ENCODE data around the gene DGKB.
A peak's percentile ranks its signal among the peaks of the same experiment; 100 is the strongest.
"Not testable (repeated sequence)": the region's sequence is repeated elsewhere in the genome, so short reads cannot be mapped to it uniquely, and the experiment has no call there.

The DGKB gene

DNA sequence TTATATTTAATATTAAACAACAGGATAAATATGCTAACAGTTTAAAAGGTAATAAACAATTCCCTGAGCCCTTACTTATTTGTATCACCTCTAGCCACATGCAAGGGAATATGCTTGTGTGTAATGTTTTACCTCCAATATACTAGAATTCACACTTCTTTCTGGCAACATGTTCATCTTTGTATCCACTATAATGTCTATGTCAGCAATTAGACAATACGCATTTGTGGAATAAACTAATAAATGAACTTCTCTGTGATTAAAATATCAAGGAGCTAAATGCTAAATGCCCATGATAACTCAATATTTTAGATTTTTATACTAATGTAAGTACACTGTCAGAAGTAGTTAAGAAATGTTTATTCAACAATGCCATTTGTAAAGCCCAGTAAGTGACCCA lies 350.5 kb downstream of the DGKB start:
- FAIRE-seq, result no peak

DNA sequence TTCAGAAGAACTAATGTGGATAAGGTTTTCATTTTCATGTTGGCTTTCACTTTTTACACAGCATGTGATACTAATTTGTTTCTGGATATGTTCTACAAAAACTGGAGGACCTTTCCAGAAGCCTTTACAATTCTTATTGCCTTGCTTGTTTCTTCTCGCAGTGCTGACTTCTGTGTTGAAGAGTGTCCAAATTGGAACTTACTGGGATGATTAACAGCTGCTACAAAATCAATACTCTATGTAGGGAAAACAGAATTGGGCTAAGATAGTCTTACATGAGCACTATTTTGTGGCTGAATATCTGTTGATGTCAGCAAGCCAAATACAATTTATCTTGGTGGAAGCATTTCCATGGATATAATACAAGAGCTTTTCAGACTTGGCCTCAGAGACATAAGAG lies 351.2 kb downstream of the DGKB start:
- FAIRE-seq, result no peak

DNA sequence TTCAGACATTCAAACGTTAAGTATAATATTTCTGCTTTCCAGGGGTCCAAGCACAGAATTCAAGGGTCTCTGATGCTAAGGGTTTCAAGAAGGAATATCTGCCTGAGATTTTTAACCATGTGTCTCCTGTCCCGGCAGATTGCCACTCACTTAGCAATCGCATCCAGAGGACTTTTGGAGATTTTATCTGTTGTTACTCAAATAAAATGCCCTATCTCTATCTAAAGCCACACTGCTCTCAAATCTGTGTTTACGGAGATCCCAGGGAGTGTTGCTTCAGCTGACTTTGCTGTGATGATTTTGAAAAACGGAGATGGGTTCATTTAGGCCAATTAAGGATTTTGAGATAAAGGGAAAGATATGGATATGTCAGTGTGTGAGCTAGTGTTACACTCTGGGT lies 359.9 kb downstream of the DGKB start:
- FAIRE-seq, result no peak

DNA sequence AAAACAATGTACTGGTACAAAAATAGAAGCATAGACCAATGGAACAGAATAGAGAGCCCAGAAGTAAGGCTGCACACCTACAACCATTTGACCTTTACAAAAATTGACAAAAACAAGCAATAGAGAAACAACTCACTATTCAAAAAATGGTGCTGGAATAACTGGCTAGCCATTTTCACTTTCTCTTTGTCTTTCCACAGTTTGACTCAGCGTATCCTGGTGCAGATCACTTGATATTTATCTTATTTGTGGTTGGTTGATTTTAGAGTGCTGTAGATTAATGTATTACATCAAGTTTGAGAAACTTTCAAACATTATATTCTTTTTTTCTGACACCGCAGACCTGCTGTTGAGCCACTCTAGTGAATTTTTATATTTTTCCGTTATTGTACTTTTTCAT lies 381.4 kb downstream of the DGKB start:
- no peak for FAIRE-seq

DNA sequence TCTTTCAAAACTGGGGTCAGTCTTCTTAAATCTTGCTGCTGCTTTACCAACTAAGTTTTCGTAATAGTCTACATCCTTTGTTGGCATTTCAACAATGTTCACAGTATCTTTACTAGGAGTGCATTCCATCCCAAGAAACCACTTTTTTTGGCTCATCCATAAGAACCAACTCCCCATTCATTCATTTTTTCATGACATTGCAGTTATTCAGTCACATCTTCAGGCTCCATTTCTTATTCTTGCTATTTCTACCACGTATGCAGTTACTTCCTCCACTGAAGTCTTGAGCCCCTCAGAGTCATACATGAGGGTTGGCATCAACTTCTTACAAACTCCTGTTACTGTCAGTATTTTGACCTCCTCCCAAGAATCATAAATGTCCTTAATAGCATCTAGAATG lies 392.3 kb downstream of the DGKB start:
- no peak for FAIRE-seq

DNA sequence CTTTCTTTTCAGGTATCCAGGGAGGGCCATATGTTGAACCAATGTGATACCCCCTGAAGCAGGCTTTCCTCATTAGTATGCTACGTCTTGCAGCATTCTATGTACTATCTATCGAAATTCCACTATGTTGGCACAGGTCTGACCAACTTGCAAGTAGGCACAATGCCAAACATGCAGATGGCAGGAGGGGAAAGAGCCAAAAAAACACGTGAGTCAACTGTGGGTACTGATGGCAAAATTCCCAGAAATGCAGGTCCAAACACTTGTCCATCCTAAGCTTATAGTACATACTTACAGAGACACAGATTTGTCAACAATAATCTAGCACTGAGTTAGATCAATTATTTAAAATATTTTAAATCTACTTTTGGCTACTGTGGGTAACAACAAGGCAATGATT lies 394.9 kb downstream of the DGKB start:
- no peak for FAIRE-seq

DNA sequence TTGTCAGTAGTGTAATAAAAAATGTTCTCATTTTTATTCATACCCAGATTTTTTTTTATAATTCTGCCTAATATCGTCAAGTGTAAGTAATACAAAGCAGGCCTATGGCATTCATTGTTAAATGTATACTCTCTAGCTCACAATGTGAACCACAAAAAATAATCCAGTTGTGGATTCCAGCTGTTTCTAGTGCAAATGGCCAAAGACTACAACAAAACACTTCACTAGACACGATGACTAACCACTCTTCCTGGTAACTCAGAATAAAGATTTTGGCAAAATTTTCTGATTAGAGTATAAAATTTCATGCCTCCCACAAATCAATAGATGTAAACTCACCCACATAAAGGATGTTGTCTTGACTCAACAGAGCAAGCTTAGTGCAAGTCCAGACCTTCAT lies 396.6 kb downstream of the DGKB start:
- FAIRE-seq, result no peak

DNA sequence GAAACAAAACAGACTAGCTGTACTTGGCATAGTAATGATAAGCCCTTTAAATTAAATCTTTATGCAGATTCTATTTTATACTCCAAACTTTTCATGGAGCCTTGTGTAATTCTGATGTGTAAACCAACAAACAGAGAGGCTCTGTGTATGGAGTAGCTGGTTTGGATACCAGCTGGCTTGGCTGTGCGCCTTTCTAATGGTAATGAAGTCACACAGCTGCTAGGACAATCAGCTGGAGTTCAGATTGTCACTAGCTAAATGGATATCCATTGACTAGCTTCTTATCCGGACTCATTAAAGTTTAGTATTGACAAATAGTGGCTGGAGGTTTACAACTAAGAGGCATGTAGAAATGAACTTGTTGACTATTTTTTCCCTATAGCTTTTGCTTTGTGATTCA lies 398.4 kb downstream of the DGKB start:
- FAIRE-seq, result no peak

DNA sequence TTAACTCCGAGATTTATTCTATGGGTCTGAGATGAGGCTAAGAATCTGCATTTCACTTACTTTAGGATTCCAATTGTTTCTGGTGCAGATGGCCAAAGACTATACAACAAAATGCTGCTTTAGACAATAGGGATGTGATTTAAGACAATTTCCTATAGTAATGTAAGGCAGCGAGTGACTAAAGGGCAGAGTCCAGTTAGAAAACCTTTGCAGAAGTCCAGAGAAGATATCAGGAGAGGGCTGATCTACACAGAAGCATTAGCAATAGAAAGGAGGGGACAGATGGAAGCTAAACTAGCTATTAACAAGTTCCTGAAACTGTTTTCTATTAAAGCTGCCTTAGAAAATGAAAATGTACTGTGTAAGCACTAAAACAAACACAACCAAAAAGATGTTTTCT lies 398.9 kb downstream of the DGKB start:
- FAIRE-seq, result no peak

DNA sequence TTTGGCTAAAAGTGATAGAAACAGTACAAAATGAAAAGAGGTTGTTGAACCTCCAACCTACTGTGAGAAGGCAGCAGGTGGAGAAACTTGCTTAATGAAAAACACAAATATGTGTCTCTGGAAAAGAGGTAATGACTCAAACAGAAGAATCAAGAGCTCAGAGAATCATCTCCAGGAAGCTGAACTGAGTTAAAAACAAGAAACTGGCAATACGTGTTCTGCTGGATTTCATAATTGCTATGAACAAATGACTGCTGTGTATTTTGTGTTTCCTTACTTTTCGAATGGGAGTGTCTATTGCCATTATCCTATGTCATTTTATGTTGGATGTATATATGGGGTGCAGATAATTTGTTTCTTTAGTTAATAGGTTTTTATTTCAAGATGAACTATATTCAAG lies 401.1 kb downstream of the DGKB start:
- no peak for FAIRE-seq

DNA sequence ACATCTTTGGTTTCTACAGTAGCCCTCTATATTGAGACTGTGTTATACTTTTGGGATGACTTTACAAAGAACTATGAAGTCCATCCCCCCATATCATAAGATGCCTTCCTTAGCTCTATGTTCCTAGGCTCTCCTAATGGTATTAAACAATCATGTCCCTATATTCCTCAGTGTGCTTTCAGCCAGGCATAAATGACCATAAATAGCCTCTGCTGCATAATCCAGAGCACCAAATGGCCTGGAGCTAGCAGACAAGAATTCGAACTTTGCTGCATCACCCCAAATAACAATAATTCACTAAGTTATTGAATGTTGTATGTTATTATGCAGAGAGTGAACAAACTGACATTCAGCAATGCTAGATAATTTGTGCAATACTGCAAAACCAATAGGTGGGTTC lies 405.2 kb downstream of the DGKB start:
- FAIRE-seq, result no peak

DNA sequence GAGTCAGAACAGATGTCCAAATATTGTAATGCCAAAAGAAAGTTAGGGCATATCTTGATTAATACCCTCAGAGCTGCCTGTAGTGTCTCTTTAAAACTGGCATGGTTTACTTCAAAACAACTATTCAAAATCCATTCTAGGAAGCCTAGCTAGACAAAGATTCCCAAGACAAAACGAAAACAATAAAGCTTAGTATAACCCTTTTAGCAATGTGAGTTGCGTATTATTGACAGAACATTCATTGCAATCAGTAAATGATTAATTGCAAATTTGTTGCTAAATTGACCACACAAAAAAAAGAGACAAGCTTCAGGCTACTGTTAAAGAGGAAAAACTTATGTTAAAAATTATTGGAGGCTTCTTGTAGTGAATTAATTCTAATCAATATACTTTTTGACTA lies 406.9 kb downstream of the DGKB start:
- no peak for FAIRE-seq

DNA sequence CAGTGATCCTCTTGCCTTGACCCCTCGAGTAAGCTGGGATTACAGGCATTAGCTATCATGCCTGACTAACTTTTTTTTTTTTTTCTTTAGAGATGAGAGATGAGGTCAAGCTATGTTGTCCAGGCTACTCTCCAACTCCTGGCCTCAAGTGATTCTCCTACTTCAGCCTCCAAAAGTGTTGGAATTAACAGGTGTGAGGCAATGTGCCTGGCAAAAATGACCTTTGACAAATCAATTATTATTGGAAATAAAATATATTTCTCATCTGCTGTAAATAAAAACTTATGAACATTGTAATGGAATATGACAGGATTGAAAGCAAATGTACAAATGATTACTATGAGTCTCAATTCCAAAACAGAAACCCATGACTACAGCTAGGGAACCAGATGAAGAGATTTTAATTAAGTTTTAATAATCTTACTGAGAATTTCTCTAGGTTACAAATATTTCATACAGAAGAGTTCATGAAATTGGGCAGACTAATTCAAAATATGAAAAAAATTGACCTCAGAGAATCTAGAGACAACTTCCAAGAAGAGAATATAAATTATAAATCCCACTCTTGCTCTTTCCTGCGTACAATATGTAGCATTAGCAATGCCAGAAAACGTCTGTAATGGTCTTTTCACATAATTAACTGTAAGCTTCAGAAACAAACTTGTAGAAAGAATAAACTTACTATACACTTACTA lies 414.7 kb downstream of the DGKB start:
- no peak for FAIRE-seq

DNA sequence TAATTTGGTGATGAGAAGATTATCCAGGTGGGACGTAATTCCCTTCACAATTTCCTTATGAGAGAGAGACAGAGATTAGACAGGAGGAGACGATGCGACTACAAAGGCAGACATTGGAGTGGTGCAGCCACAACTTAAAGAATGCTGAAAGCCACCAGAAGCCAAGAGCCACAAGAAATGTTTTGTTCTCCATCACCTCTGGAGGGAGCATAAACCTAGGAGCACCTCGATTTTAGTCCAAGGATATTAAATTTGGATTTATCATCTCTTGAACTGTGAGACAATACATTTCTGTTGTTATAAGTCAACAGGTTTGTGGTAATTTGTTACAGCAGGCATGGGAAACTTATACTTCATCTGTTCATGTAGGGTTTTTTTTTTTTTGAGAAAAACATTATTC lies 418.9 kb downstream of the DGKB start:
- FAIRE-seq, result no peak

DNA sequence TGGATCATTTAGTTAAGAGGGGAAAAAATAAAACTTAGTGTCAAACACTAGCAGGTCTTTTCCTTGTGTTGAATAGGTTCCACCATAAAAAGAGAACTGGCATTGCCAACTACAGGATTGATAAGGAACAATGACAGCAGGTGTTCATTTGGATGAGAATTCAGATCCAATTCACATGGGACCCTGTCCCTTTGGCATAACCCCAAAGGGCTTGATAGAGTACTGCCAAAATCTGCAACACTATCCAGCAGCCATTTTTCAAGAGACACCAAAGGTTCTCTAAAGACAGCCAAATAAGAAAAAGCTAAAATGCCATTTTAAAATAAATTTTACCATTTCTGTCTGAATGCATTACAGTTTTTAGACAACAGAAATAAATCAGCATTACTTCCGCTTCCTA lies 422.3 kb downstream of the DGKB start:
- FAIRE-seq, result no peak

DNA sequence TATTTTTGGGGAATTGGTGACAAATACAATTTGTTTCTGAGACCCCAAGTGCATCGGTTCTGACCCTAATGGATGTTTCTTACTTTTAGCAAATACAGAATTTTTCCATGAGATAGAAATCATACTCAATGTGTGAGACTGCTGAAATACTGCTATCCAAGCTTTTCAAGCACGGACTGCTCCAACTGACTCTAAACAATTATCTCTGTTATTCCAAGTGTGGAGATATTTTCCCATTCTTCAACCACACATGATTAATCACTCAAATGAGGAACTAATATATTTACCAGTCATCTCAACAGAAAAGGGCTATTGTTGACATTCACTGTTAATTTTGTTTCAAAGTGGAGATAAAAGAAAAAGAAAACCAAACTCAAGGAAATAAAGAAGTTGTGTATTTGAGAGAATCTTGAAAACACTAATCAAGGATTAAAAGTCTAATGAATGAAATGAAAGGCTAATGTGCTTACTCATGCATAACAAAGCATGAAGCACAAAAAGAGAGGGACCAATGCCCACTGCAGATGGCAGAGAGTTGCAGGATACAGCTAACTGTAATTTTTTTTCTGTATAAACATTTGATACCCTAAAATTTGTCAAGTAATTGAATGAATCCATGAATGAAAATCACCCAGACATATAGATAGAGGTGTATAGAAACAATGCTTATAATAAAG lies 423.6 kb downstream of the DGKB start:
- no peak for FAIRE-seq

DNA sequence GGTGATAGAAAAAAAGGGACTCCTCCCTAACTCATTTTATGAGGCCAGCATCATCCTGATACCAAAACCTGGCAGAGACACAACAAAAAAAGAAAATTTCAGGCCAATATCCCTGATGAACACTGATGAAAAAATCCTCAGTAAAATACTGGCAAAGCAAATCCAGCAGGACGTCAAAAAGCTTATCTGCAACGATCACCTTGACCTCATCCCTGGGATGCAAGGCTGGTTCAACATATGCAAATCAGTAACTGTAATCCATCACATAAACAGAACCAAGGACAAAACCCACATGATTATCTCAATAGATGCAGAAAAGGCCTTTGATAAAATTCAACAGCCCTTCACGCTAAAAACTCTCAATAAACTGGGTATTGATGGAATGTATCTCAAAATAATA lies 440.8 kb downstream of the DGKB start:
- not testable (repeated sequence) for FAIRE-seq

DNA sequence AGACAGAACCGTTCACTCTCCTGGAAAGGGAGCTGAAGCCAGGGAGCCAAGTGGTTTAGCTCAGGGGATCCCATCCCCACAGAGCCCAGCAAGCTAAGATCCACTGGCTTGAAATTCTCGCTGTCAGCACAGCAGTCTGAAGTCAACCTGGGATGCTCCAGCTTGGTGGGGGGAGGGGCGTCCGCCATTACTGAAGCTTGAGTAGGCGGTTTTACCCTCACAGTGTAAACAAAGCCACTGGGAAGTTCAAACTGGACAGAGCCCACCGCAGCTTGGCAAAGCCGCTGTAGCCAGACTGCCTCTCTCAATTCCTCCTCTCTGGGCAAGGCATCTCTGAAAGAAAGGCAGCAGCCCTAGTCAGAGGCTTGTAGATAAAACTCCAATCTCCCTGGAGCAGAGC lies 443.7 kb downstream of the DGKB start:
- FAIRE-seq, result not testable (repeated sequence)

DNA sequence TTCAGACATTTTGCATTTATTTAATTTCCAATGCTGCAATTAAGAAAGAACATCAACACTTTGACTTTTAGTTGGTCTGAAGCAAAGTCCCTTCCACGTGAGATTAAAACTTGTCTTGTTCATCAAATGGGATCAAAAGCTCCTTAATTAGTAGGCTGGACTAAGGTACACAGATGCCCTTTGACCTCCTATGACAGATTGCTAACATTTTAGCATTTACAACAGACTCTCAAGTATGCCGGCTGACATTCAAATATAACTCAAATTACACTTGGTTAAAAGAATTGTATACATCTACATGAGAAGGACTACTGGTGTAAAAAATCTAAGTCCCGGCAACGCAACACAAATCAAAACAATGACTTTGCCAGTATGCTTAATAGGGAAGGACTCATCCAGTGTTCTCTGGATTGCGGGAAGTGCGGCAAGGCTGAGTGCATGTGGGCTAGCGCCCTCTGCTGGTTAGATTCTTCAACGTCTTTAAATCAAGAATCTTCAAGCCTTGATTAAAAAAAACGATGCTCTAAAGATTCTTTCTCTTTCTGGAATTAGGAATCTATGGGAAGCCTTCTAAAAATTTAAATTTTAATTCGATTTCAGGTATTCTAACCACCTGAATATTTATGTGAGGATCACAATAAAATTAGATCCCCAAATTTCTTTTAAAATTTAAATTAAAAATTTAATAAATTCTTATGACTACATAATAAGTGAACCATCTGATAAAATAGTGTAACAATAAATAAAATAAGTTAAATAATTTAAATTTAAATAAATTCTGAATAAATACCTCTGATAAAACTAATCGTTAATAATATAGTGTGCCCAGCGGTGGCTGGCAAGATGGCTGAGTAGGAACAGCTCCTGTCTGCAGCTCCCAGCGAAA lies 444.7 kb downstream of the DGKB start:
- peak; percentile 95 for FAIRE-seq

DNA sequence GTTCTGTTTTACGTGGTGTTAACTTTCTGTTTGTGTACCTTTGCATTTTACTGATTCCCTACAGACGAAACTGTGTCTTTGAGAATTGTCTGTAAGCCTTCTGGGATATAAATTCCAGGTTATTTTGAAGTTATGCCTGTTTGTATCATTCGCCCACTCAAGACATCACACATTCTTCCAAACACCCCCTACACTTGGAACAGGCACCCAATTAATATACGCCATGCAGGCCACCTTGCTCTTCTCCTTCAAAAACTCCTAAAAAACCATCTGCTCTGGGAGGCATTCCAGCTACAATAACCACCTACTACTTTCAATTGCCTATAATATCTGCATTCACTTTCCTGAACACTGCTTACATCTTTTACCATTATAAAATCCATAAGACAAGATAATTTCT lies 453.3 kb downstream of the DGKB start:
- FAIRE-seq, result no peak

DNA sequence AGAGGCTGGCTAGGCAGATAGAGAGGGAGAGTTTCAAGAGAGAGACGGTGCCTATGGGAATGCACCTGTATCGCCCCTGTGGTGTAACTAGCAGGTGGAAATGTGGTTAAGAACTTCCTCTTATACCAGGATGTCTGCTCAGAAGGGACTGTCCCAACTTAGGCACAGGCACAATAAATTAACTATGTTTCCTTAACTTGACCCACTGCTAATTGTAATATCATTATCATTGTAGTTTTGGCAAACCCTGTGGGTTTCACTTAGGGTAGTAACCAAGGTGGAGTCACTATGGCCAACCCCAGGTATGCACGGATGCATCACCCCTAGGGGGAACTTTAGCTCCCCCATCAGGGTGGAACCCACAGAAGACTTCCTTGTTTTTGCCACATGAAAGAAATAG lies 455.7 kb downstream of the DGKB start:
- no peak for FAIRE-seq

DNA sequence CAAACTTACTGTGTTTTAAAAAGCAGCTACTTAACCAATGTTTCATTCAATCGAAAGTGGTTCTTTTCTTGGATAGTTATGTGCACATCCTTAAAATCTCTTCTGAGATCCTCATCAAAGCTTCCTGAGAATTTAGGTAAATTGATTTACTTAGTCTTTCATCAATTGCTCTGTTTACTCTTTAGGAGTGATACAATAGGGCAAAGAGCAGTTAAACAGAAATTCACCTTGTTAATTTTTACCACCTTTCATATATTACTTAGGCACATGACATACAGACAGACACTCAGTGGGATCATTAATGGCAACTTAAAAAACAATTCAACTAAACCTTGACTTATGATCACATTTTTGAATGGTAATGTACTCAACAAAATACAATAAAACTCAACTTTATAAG lies 456.3 kb downstream of the DGKB start:
- FAIRE-seq, result no peak

DNA sequence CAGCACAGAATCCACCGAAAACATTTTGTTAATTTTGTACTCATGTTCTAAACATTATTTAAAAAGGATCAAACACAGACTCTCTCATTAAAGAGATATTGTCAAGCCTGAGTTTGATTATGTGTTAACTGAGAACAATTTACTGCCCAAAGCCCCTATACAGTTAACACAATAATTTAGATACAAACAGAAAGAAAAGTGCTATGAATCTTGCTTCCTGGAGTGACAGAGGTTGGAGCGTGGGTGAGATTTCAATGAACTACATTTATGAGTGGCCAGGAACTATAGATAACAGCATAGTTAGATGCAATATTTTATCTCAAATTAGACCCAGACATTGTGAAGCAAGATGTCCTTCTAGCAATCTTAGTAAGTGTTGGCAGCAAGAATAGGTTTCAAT lies 464.2 kb downstream of the DGKB start:
- FAIRE-seq, result no peak

DNA sequence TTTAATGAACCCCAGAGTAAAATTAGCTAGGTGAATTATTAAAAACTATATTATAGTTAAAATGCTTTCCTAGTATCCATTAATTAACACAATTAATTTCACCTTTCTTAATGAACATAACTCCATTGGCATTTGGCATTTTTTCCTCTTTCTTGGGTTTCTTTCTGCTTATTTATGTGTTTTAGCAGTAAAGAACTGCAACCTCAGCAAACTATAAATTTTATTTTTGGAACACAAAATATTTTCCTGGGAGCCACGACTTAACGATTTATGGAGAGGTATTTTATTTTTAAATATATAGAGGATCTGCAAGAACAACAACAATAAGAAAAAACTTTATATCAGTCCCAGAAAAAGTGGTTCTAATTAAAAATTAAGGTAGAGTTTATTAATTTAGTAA lies 465.7 kb downstream of the DGKB start:
- peak; percentile 53 for FAIRE-seq

All from islet of Langerhans (tissue), 1 donor.